ENCODE data around the gene FRY. TPM values are rescaled to one million over a fixed set of nuclear protein-coding genes. Genes with fewer than 3 reads are reported as not detected.

The FRY gene
- total and polyA plus RNA-seq, 11 donors, result 21.6 to 237 (median 165) TPM

DNA sequence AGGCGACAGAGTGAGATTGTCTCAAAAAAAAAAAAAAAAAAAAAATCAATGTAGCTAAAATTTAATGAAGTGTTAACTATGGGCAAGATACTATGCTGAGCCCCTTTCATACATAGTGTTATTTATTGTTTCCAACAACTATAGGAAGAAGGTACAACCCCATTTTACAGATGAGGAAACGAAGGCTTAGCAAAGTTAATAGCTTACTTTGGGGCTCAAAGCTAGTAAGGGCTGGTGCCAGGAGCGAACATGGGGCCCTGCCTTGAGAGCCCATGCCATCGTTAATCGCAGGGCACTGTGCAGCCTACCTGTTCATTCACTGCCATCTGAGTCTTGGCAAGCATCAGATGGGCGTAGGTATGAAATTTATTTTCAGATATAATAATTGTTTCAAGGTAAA is 1.9 kb upstream of the FRY start:
- Histone ChIP-seq H3K4me1 (peaks cover 0 to 25% (median 9%) of the 10 kb centered on the region in 12 donors), H3K27ac (no peak overlapping the region), H3K4me3 (no peak overlapping the region), H3K27me3 (no peaks in the 10 kb centered on the region), H3K36me3 (no peaks in the 10 kb centered on the region), H3K9me3 (no peaks in the 10 kb centered on the region)
- intact Hi-C loops (cut with DNase I), result loop anchor here in 5 of 10 donors (5.0 to 10.0 kb wide), 5 partner anchors 117 to 275 kb away; no protein-coding TSS in a partner anchor
- WGBS, 4 donors, result 93 to 96% (median 95%) methylated on average over 6 of the region's 6 CpGs
- ATAC-seq, result no peak
- no peak for DNase-seq
- TF ChIP-seq, protein P1, sequence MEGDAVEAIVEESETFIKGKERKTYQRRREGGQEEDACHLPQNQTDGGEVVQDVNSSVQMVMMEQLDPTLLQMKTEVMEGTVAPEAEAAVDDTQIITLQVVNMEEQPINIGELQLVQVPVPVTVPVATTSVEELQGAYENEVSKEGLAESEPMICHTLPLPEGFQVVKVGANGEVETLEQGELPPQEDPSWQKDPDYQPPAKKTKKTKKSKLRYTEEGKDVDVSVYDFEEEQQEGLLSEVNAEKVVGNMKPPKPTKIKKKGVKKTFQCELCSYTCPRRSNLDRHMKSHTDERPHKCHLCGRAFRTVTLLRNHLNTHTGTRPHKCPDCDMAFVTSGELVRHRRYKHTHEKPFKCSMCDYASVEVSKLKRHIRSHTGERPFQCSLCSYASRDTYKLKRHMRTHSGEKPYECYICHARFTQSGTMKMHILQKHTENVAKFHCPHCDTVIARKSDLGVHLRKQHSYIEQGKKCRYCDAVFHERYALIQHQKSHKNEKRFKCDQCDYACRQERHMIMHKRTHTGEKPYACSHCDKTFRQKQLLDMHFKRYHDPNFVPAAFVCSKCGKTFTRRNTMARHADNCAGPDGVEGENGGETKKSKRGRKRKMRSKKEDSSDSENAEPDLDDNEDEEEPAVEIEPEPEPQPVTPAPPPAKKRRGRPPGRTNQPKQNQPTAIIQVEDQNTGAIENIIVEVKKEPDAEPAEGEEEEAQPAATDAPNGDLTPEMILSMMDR (IDR thresholded peaks at IDR 0.05), result no peak
- TF ChIP-seq POLR2A (IDR thresholded peaks at IDR 0.05), result no peak

DNA sequence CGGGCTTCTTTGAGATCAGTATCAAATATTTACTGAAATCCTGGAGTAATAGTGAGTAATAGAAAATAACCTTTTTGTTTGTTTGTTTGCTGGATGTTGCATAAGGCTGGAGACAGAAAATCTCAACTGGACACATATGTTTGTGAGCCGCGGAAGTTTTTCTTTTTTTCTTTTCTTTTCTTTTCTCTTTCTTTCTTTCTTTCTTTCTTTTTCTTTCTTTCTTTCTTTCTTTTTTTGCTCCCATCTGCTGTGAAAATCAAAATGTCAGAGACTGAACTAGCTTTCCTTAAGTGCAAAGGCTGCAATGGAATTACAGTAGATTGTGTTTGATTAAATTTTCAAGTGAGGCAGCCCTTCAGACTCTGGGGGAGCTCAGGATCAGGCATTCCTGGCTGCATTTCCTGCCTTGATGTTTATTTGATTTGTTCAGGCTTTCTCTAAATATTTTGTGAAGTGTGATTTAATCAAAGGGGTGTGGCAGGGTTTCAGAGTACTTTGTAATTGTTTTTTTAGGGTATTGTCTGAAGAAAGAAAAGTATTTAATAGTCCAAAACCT is 319 bp downstream of the FRY start:
- no peaks in the 10 kb centered on the region for H3K9me3 ChIP-seq
- H3K4me1 ChIP-seq, result peaks cover 0 to 38% (median 19%) of the 10 kb centered on the region in 12 donors
- H3K36me3 ChIP-seq, result no peaks in the 10 kb centered on the region
- H3K27ac ChIP-seq, result peak overlapping the region in 11 of 12 donors; percentile 52 to 90 (median 76)
- TF ChIP-seq POLR2A (IDR thresholded peaks at IDR 0.05), result no peak
- TF ChIP-seq, protein P1 (IDR thresholded peaks at IDR 0.05), result no peak
- intact Hi-C loops (cut with DNase I), result loop anchor here in 2 of 10 donors (10.0 kb wide), 2 partner anchors 123 to 133 kb away; no protein-coding TSS in a partner anchor
- ATAC-seq (no peak), DNase-seq (no peak)
- peak overlapping the region; percentile 32 to 86 (median 64) for H3K4me3 ChIP-seq
- WGBS, 4 donors, result 31 to 34% (median 33%) methylated on average over 3 of the region's 3 CpGs
- no peaks in the 10 kb centered on the region for H3K27me3 ChIP-seq

GRCh38 chr13:32032759-32033158 is 1.2 kb downstream of the FRY start:
- TF ChIP-seq POLR2A (IDR thresholded peaks at IDR 0.05), result no peak
- TF ChIP-seq, protein P1 (IDR thresholded peaks at IDR 0.05), result no peak
- intact Hi-C loops (cut with DNase I), result loop anchor here in 2 of 10 donors (10.0 kb wide), 2 partner anchors 122 to 132 kb away; no protein-coding TSS in a partner anchor
- Histone ChIP-seq H3K4me3 (peak overlapping the region in 6 of 12 donors; percentile 62 to 86 (median 72)), H3K27ac (peak overlapping the region in 2 of 12 donors; percentile 79 to 90), H3K9me3 (no peaks in the 10 kb centered on the region), H3K4me1 (peaks cover 0 to 46% (median 22%) of the 10 kb centered on the region in 12 donors), H3K36me3 (no peaks in the 10 kb centered on the region), H3K27me3 (no peaks in the 10 kb centered on the region)
- ATAC-seq (no peak), DNase-seq (no peak)
- WGBS, 4 donors, result 77 to 87% (median 82%) methylated on average over 1 of the region's 1 CpG

GRCh38 chr13:32033744-32034143 is 2.2 kb downstream of the FRY start:
- H3K27ac ChIP-seq, result peak overlapping the region in 2 of 12 donors; percentile 1 to 18
- no peaks in the 10 kb centered on the region for H3K9me3 ChIP-seq
- peaks cover 0 to 7% (median 0%) of the 10 kb centered on the region in 9 donors for H3K36me3 ChIP-seq
- H3K4me3 ChIP-seq, result peak overlapping the region in 2 of 12 donors; percentile 67 to 79
- TF ChIP-seq POLR2A (IDR thresholded peaks at IDR 0.05), result no peak
- TF ChIP-seq, protein P1 (IDR thresholded peaks at IDR 0.05), result no peak
- DNase-seq (no peak), ATAC-seq (no peak)
- H3K27me3 ChIP-seq, result no peaks in the 10 kb centered on the region
- WGBS, 4 donors, result 95 to 100% (median 96%) methylated on average over 3 of the region's 3 CpGs
- peaks cover 0 to 49% (median 24%) of the 10 kb centered on the region in 12 donors for H3K4me1 ChIP-seq
- intact Hi-C loops (cut with DNase I), result loop anchor here in 2 of 10 donors (10.0 kb wide), 2 partner anchors 121 to 131 kb away; no protein-coding TSS in a partner anchor

Measured in heart left ventricle (tissue), 16 donors.